Karpas-422 (cell line): ENCODE results near the gene KRT14. TPM values are rescaled to one million over a fixed set of nuclear protein-coding genes. Genes with fewer than 3 reads are reported as not detected.
"Not testable (repeated sequence)": the region's sequence is repeated elsewhere in the genome, so short reads cannot be mapped to it uniquely, and the experiment has no call there.

ENCODE experiments used
- DNase-seq: peaks from one replicate; pipeline ENCODE4 v3.0.0-alpha.2; 2015
- H2AFZ ChIP-seq: fragments of 200-600 bp; sonication (generic); 2 replicates; pipeline ENCODE4 v1.6.1; 2014; ENCODE audit warnings: antibody characterized with exemption, low read length, mixed read lengths
- H3K27ac ChIP-seq: fragments of 200-600 bp; sonication (generic); 2 replicates; pipeline ENCODE4 v1.5.1; 2014; ENCODE audit warnings: mild to moderate bottlenecking, low read length, moderate library complexity
- H3K27me3 ChIP-seq: fragments of 200-600 bp; sonication (generic); 2 replicates; pipeline ENCODE4 v1.6.1; 2014; ENCODE audit warnings: low read length, mixed read lengths
- H3K36me3 ChIP-seq: fragments of 200-600 bp; sonication (generic); 2 replicates; pipeline ENCODE4 v1.6.1; 2014; ENCODE audit warnings: low read length, mixed read lengths; ENCODE audit not compliant: insufficient read depth
- H3K4me1 ChIP-seq: fragments of 200-600 bp; sonication (generic); 2 replicates; pipeline ENCODE4 v1.6.1; 2014; ENCODE audit warnings: mild to moderate bottlenecking, low read length, mixed read lengths
- H3K4me2 ChIP-seq: fragments of 200-600 bp; sonication (generic); 2 replicates; pipeline ENCODE4 v1.6.1; 2014; ENCODE audit warnings: low read length, low read depth, mild to moderate bottlenecking; ENCODE audit not compliant: poor library complexity, severe bottlenecking
- H3K4me3 ChIP-seq: fragments of 200-600 bp; sonication (generic); 2 replicates; pipeline ENCODE4 v1.5.1; 2014; ENCODE audit warnings: mild to moderate bottlenecking, antibody characterized with exemption, low read length, mixed read lengths
- H3K79me2 ChIP-seq: fragments of 200-600 bp; sonication (generic); 2 replicates; pipeline ENCODE4 v1.6.1; 2014; ENCODE audit warnings: mild to moderate bottlenecking, low read length, mixed read lengths
- H3K9ac ChIP-seq: fragments of 200-600 bp; sonication (generic); 2 replicates; pipeline ENCODE4 v1.6.0; 2014; ENCODE audit warnings: low read length
- H3K9me2 ChIP-seq: fragments of 200-600 bp; sonication (generic), shearing (Covaris generic); replicated peaks from 2 replicates; pipeline ENCODE4 v1.6.0; 2014; ENCODE audit warnings: mild to moderate bottlenecking, low read length, moderate library complexity; ENCODE audit not compliant: insufficient read depth
- H3K9me3 ChIP-seq: fragments of 300-700, 200-600 bp; sonication (generic); 2 replicates; pipeline ENCODE4 v1.6.1; 2014; ENCODE audit warnings: low read length, mixed read lengths
- H4K20me1 ChIP-seq: fragments of 200-600 bp; sonication (generic); 2 replicates; pipeline ENCODE4 v1.6.1; 2014; ENCODE audit warnings: mild to moderate bottlenecking, antibody characterized with exemption, low read length, low read depth; ENCODE audit not compliant: insufficient read depth
- total RNA-seq: library from RNA; depleted of rRNA; stranded (reverse); fragments of >200 nt; shearing (Covaris generic); gene quantifications from 2 replicates; pipeline ENCODE4 v1.2.3, GENCODE V29; 2014; ENCODE audit warnings: low replicate concordance

Gene KRT14
- total RNA-seq, 1 experiment from 2014 or later: not detected

DNA sequence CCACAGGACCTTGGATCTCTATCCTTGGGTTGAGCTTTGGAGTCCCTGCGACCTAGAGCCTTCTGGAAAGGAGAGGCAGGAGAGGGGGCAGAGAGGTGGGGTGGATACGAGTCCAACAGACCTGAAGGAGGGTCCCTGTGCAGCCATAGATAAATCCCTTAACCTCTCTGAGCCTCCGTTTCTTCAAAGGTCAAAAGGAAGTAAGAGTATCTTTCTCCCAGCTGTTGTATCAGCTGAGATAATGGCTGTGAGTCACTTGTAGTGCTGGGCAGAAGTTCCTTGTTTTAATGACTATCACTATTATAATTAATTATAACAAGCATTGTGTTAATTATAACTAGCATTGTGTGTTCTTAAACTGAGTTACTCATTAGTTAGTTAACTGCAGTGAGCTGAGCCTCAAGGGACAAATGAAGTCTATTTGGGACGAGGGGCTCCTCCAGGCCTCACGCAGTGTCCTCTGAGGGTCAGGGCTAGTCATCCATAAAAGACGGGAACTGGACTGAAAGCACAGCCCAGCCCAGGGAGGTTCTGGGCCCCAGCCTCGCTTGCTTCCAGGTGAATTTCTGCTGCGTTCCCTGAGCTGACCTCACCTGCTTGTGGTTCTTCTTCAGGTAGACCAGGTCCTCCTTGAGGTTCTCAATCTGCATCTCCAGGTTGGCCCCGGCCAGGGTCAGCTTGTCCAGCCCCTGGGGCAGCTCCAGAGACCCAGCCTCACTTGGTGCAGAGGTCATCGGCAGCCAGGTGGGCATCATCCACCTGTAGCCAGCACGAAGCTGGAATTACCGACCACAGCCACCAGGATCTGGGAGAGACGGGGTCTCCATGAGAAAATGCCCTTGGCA, 43.4 kb upstream of the KRT14 start:
- Histone ChIP-seq H3K36me3 (no peaks in the 10 kb centered on the region), H3K9ac (no peak overlapping the region), H3K9me3 (no peaks in the 10 kb centered on the region), H3K4me3 (no peak overlapping the region), H4K20me1 (no peaks in the 10 kb centered on the region), H3K27me3 (no peaks in the 10 kb centered on the region), H2AFZ (no peak overlapping the region), H3K4me2 (no peak overlapping the region), H3K4me1 (peaks cover 18% of the 10 kb centered on the region), H3K27ac (no peak overlapping the region), H3K79me2 (no peaks in the 10 kb centered on the region), H3K9me2 (no peaks in the 10 kb centered on the region)
- no peak for DNase-seq

- peaks cover 18% of the 10 kb centered on the region for H3K4me1 ChIP-seq
- no peak overlapping the region for H3K27ac ChIP-seq
- no peak overlapping the region for H3K4me2 ChIP-seq
- no peak overlapping the region for H2AFZ ChIP-seq
- DNase-seq: no peak
- H3K36me3 ChIP-seq: no peaks in the 10 kb centered on the region
- H4K20me1 ChIP-seq: no peaks in the 10 kb centered on the region
- no peaks in the 10 kb centered on the region for H3K9me2 ChIP-seq
- H3K9ac ChIP-seq: no peak overlapping the region
- H3K4me3 ChIP-seq: no peak overlapping the region
- H3K27me3 ChIP-seq: no peaks in the 10 kb centered on the region
- H3K79me2 ChIP-seq: no peaks in the 10 kb centered on the region
- H3K9me3 ChIP-seq: no peaks in the 10 kb centered on the region
Measured at GRCh38 chr17:41629316-41629715, 42.6 kb upstream of the KRT14 start.

DNA sequence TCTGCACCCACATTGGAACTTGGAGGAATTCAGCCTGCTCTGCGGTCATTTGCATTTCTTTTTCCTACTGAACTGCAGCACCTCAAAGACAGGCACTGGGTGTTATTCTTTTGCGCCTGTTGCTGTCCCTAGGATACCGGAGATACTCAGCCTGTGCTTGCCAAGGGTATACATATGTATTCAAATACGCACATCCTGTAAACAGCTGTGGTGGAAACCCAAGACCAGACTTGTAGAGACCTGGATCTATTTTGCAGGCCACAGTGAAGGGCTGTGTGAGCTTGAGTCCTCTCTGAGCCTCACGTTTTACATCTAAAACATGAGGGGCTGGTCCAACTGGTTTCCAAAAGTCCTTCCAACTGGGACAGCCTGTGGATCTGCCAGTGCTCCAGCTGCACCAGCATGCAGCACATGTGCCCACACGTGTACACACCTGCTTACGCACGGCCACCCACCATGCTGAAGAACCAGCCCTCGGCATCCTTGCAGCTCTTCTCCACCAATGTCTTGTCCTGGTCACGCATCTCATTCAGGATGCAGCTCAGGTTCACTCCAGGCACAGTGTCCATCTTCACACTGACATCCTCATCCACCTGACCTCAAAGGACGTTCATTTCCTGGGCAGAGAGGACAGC, 42.0 kb upstream of the KRT14 start:
- not testable (repeated sequence) for H4K20me1 ChIP-seq, H3K9ac ChIP-seq, H3K79me2 ChIP-seq

DNA sequence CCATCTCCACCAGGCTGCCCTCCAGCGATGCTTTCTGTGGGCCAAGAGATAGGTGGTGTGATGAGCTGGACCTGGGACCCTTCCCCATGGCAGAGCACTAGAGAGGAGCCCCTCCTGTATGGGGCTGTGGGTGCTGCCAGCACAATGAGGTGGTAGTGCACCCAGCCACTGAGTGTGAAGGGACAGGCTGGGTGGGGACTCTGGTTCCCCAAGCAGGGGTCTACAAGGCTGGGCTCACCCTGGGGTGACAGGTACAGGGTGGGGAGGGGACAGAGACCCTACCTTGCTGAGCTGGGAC, 41.3 kb upstream of the KRT14 start:
- not testable (repeated sequence) for H3K27me3 ChIP-seq

More for the DNA sequence above, 42.0 kb upstream of the KRT14 start:
- H3K27me3 ChIP-seq, H3K36me3 ChIP-seq, H3K9me2 ChIP-seq, H2AFZ ChIP-seq, DNase-seq, H3K9me3 ChIP-seq, H3K4me3 ChIP-seq, H3K27ac ChIP-seq, H3K4me2 ChIP-seq: not testable (repeated sequence)
- H3K4me1 ChIP-seq: peaks cover 18% of the 10 kb centered on the region

DNA sequence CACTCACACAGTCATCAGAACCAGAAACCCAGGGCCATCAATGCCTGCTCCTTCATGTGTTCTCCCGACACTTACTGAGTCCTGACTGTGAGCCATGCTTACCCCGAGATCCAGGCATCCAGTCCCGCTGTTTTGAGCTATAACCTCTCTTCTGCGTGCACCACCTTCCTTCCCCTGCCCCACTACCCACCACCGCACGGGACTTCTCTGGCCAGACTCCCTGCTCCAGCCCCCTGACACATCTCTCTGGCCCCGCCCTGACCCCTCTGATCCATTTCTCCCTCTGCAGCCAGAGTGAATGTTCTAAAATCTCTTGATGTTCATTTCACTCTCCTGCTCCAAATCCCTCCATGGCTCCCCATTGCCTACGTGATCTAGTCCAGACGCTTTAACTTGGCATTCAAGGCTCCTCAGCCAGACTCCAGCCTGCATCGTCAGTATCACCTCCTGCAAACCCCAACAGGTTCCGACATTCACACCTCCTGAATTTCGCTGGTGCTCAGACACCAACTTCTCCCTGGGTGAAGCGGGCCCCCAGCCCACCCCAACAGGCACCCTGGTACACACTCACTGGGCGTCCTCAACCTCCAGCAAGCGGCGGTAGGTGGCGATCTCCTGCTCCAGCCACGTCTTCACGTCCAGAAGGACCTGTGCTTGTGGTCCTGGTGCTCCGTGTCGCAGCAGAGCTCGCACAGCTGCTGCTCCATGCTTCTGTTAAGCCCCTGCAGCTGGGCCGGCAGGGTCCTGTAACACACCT, 40.8 kb upstream of the KRT14 start:
- H3K4me3 ChIP-seq: no peak overlapping the region
- no peak overlapping the region for H3K4me2 ChIP-seq
- H3K9me3 ChIP-seq: no peaks in the 10 kb centered on the region
- no peaks in the 10 kb centered on the region for H3K9me2 ChIP-seq
- H3K27me3 ChIP-seq: no peaks in the 10 kb centered on the region
- H3K9ac ChIP-seq: no peak overlapping the region
- no peaks in the 10 kb centered on the region for H4K20me1 ChIP-seq
- DNase-seq: no peak
- H3K36me3 ChIP-seq: no peaks in the 10 kb centered on the region
- no peak overlapping the region for H3K27ac ChIP-seq
- H3K79me2 ChIP-seq: no peaks in the 10 kb centered on the region
- no peak overlapping the region for H2AFZ ChIP-seq
- peaks cover 18% of the 10 kb centered on the region for H3K4me1 ChIP-seq

More for the DNA sequence above, 41.3 kb upstream of the KRT14 start:
- H3K79me2 ChIP-seq, H3K4me2 ChIP-seq, H4K20me1 ChIP-seq, DNase-seq, H3K9me2 ChIP-seq, H3K9me3 ChIP-seq, H3K9ac ChIP-seq, H2AFZ ChIP-seq, H3K36me3 ChIP-seq, H3K4me3 ChIP-seq, H3K27ac ChIP-seq: not testable (repeated sequence)
- H3K4me1 ChIP-seq: peaks cover 18% of the 10 kb centered on the region

DNA sequence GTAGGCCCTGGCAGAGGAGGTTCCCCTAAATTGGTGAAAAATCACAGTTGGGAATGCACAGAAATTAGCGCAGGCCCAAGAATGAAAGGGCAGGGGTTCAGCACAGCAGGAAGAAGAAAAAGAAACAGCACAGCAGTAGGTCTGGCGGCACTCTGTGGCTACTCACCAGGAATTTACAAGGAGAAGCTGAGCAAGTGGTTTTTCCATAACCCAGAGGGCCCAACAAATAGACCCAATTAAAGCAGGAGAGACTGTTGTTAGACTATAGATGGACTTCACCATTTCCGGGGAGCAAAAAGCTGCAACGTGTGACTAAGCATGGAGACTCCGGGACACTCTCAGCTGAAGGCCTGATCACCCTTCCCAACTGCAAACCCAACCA, 40.2 kb upstream of the KRT14 start:
- not testable (repeated sequence) for H3K36me3 ChIP-seq, H3K27me3 ChIP-seq, H3K9ac ChIP-seq, H3K4me3 ChIP-seq, H2AFZ ChIP-seq, H3K79me2 ChIP-seq, H3K27ac ChIP-seq, DNase-seq, H3K4me2 ChIP-seq, H3K9me3 ChIP-seq, H4K20me1 ChIP-seq, H3K9me2 ChIP-seq
- H3K4me1 ChIP-seq: peaks cover 18% of the 10 kb centered on the region

- peaks cover 13% of the 10 kb centered on the region for H3K4me1 ChIP-seq
- not testable (repeated sequence) for H2AFZ ChIP-seq, H3K36me3 ChIP-seq, DNase-seq, H3K9me3 ChIP-seq, H3K4me3 ChIP-seq, H3K9ac ChIP-seq, H3K9me2 ChIP-seq, H4K20me1 ChIP-seq, H3K4me2 ChIP-seq, H3K27me3 ChIP-seq, H3K27ac ChIP-seq, H3K79me2 ChIP-seq
Measured at GRCh38 chr17:41626028-41626913, 39.6 kb upstream of the KRT14 start.

- H3K36me3 ChIP-seq: no peaks in the 10 kb centered on the region
- no peaks in the 10 kb centered on the region for H3K9me2 ChIP-seq
- no peaks in the 10 kb centered on the region for H3K79me2 ChIP-seq
- H3K9ac ChIP-seq: no peak overlapping the region
- no peak for DNase-seq
- H4K20me1 ChIP-seq: no peaks in the 10 kb centered on the region
- no peak overlapping the region for H3K4me2 ChIP-seq
- no peaks in the 10 kb centered on the region for H3K27me3 ChIP-seq
- no peaks in the 10 kb centered on the region for H3K9me3 ChIP-seq
- no peak overlapping the region for H3K27ac ChIP-seq
- H2AFZ ChIP-seq: no peak overlapping the region
- peaks cover 9% of the 10 kb centered on the region for H3K4me1 ChIP-seq
- no peak overlapping the region for H3K4me3 ChIP-seq
Measured at GRCh38 chr17:41625602-41626001, 38.9 kb upstream of the KRT14 start.
